GM21447 (cell line): ENCODE measurements around the gene MAPRE3.
A peak's percentile ranks its signal among the peaks of the same experiment; 100 is the strongest.

Experiments
- ATAC-seq: cut with Tn5 transposase; IDR thresholded peaks from one replicate; pipeline ENCODE4 v1.9.1; 2021; ENCODE audit not compliant: unreplicated experiment

The MAPRE3 gene

GRCh38 chr2:27038631-27039339, 68.3 kb downstream of the MAPRE3 start:
- ATAC-seq: no peak

- no peak for ATAC-seq
Measured at GRCh38 chr2:27039426-27039825, 69.0 kb downstream of the MAPRE3 start.

GRCh38 chr2:27039871-27040270, 69.4 kb downstream of the MAPRE3 start:
- no peak for ATAC-seq

- no peak for ATAC-seq
Measured at GRCh38 chr2:27040282-27040681, 69.8 kb downstream of the MAPRE3 start.

GRCh38 chr2:27041752-27042151, 71.3 kb downstream of the MAPRE3 start:
- peak; percentile 24 for ATAC-seq

GRCh38 chr2:27042159-27042661, 71.8 kb downstream of the MAPRE3 start:
- peak; percentile 68 for ATAC-seq

- no peak for ATAC-seq
Measured at GRCh38 chr2:27042985-27043634, 72.7 kb downstream of the MAPRE3 start.

GRCh38 chr2:27049422-27050280, 79.2 kb downstream of the MAPRE3 start:
- peak; percentile 29 for ATAC-seq

GRCh38 chr2:27050281-27050995, 80.0 kb downstream of the MAPRE3 start:
- ATAC-seq: peak; percentile 60

- ATAC-seq: peak; percentile 63
Measured at GRCh38 chr2:27050996-27051901, 80.8 kb downstream of the MAPRE3 start, which contains the start of gene AGBL5. AGBL5 (plus strand) TSS chr2:27051668; CDS start chr2:27052959, 1,291 bp downstream.

GRCh38 chr2:27051902-27052645, 81.6 kb downstream of the MAPRE3 start:
- no peak for ATAC-seq

- no peak for ATAC-seq
Measured at GRCh38 chr2:27053321-27053720, 82.9 kb downstream of the MAPRE3 start.

GRCh38 chr2:27053776-27054175, 83.3 kb downstream of the MAPRE3 start:
- no peak for ATAC-seq

GRCh38 chr2:27054721-27055120, 84.3 kb downstream of the MAPRE3 start:
- ATAC-seq: no peak

- no peak for ATAC-seq
Measured at GRCh38 chr2:27057184-27057583, 86.7 kb downstream of the MAPRE3 start.

GRCh38 chr2:27058210-27058609, 87.8 kb downstream of the MAPRE3 start:
- ATAC-seq: no peak

- ATAC-seq: no peak
Measured at GRCh38 chr2:27059141-27059820, 88.8 kb downstream of the MAPRE3 start.

GRCh38 chr2:27060323-27060722, 89.9 kb downstream of the MAPRE3 start:
- ATAC-seq: no peak
